ENCODE measurements around the gene EEF1AKMT1.

DNA sequence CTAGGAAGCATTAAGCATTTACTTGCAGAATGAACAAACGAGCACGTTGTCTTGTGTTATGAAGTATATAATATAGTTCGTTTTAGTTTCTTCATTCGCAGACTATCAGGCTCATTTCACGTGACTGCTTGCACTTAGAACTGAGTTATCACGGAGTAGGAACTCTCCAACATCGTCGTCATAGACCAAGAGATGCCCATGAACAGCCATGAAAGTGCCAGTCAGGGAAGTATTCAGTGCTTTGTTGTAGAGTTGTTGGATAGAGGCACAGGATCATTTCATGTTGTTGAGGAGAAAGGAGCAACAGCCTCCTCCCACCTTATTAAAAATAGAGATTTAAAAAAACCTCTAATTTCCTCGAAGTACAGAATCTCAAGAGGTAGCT lies 71.2 kb downstream of the EEF1AKMT1 start:
- TF ChIP-seq ISL1 (CRISPR knock-in tag; IDR thresholded peaks at IDR 0.05) (no peak), ZFP3 (CRISPR knock-in tag; IDR thresholded peaks at IDR 0.05) (no peak), RARB (CRISPR knock-in tag; IDR thresholded peaks at IDR 0.05) (no peak), CSDC2 (CRISPR knock-in tag; IDR thresholded peaks at IDR 0.05) (no peak), ZFP30 (CRISPR knock-in tag; IDR thresholded peaks at IDR 0.05) (no peak)
- TF ChIP-seq, protein P1, sequence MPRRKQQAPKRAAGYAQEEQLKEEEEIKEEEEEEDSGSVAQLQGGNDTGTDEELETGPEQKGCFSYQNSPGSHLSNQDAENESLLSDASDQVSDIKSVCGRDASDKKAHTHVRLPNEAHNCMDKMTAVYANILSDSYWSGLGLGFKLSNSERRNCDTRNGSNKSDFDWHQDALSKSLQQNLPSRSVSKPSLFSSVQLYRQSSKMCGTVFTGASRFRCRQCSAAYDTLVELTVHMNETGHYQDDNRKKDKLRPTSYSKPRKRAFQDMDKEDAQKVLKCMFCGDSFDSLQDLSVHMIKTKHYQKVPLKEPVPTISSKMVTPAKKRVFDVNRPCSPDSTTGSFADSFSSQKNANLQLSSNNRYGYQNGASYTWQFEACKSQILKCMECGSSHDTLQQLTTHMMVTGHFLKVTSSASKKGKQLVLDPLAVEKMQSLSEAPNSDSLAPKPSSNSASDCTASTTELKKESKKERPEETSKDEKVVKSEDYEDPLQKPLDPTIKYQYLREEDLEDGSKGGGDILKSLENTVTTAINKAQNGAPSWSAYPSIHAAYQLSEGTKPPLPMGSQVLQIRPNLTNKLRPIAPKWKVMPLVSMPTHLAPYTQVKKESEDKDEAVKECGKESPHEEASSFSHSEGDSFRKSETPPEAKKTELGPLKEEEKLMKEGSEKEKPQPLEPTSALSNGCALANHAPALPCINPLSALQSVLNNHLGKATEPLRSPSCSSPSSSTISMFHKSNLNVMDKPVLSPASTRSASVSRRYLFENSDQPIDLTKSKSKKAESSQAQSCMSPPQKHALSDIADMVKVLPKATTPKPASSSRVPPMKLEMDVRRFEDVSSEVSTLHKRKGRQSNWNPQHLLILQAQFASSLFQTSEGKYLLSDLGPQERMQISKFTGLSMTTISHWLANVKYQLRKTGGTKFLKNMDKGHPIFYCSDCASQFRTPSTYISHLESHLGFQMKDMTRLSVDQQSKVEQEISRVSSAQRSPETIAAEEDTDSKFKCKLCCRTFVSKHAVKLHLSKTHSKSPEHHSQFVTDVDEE (CRISPR knock-in tag; IDR thresholded peaks at IDR 0.05), result no peak
- TF ChIP-seq, protein P2, sequence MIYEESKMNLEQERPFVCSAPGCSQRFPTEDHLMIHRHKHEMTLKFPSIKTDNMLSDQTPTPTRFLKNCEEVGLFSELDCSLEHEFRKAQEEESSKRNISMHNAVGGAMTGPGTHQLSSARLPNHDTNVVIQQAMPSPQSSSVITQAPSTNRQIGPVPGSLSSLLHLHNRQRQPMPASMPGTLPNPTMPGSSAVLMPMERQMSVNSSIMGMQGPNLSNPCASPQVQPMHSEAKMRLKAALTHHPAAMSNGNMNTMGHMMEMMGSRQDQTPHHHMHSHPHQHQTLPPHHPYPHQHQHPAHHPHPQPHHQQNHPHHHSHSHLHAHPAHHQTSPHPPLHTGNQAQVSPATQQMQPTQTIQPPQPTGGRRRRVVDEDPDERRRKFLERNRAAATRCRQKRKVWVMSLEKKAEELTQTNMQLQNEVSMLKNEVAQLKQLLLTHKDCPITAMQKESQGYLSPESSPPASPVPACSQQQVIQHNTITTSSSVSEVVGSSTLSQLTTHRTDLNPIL (CRISPR knock-in tag; IDR thresholded peaks at IDR 0.05; ENCODE audit: low read depth), result no peak

Data from SK-N-SH treated with all-trans-retinoic acid at 6 μM for 48 hours (cell line).